ENCODE measurements around the gene ZNF682. TPM values are rescaled to one million over a fixed set of nuclear protein-coding genes. Genes with fewer than 3 reads are reported as not detected.
"Not testable (repeated sequence)": the region's sequence is repeated elsewhere in the genome, so short reads cannot be mapped to it uniquely, and the experiment has no call there.

Gene ZNF682
- 1.1 TPM for total RNA-seq

GRCh38 chr19:20039203-20039723 lies at the start of gene ZNF682:
Gene ZNF682 (minus strand): TSS chr19:20039505. CDS start chr19:20039345, 160 bp downstream.
- H3K4me1 ChIP-seq, result peaks cover 0 to 6% of the 10 kb centered on the region in 2 donors
- intact Hi-C loops (cut with DNase I), result loop anchor here (1.0 to 5.0 kb wide), 5 partner anchors 13 to 377 kb away; partner anchors contain the start of genes ATP13A1, ZNF486 and ZNF93
- TF ChIP-seq CTCF (IDR thresholded peaks at IDR 0.05), result no peak
- H3K4me3 ChIP-seq, result peak within 1 kb of the TSS; percentile 75 to 82
- H3K27me3 ChIP-seq, result no peaks in the 10 kb centered on the region
- peak within 1 kb of the TSS; percentile 45 to 51 for H3K27ac ChIP-seq
- H3K9me3 ChIP-seq, result no peaks in the 10 kb centered on the region
- H3K36me3 ChIP-seq, result no peaks in the 10 kb centered on the region
- peak; percentile 89 to 98 for DNase-seq (ENCODE audit: low spot score in 2 of 2)

- intact Hi-C loops (cut with DNase I); H3K27me3 ChIP-seq; H3K4me1 ChIP-seq; H3K9me3 ChIP-seq; H3K36me3 ChIP-seq; H3K27ac ChIP-seq; DNase-seq (ENCODE audit: low spot score in 2 of 2); H3K4me3 ChIP-seq: not testable (repeated sequence)
Measured at GRCh38 chr19:20082876-20083275, 43.6 kb upstream of the ZNF682 start.

GRCh38 chr19:20082232-20082833 lies 43.0 kb upstream of the ZNF682 start:
- H3K27me3 ChIP-seq; H3K27ac ChIP-seq; H3K9me3 ChIP-seq; H3K4me3 ChIP-seq; H3K4me1 ChIP-seq; DNase-seq (ENCODE audit: low spot score in 2 of 2); H3K36me3 ChIP-seq; intact Hi-C loops (cut with DNase I): not testable (repeated sequence)

- no peaks in the 10 kb centered on the region for H3K9me3 ChIP-seq
- peaks cover 0 to 3% of the 10 kb centered on the region in 2 donors for H3K4me1 ChIP-seq
- no peak overlapping the region for H3K27ac ChIP-seq
- H3K4me3 ChIP-seq, result no peak overlapping the region
- no peaks in the 10 kb centered on the region for H3K36me3 ChIP-seq
- H3K27me3 ChIP-seq, result no peaks in the 10 kb centered on the region
- DNase-seq (ENCODE audit: low spot score in 2 of 2), result no peak
- no peak for TF ChIP-seq CTCF (IDR thresholded peaks at IDR 0.05)
- intact Hi-C loops (cut with DNase I), result no loop called here
Measured at GRCh38 chr19:20080656-20081055, 41.4 kb upstream of the ZNF682 start.

- peaks cover 0 to 3% of the 10 kb centered on the region in 2 donors for H3K4me1 ChIP-seq
- no peaks in the 10 kb centered on the region for H3K36me3 ChIP-seq
- no peak overlapping the region for H3K27ac ChIP-seq
- H3K27me3 ChIP-seq, result no peaks in the 10 kb centered on the region
- intact Hi-C loops (cut with DNase I), result loop anchor here (2.0 to 5.0 kb wide), 2 partner anchors 88 to 215 kb away; partner anchors contain the start of genes ZNF253 and ZNF486
- no peak for DNase-seq (ENCODE audit: low spot score in 2 of 2)
- no peak for TF ChIP-seq CTCF (IDR thresholded peaks at IDR 0.05)
- no peaks in the 10 kb centered on the region for H3K9me3 ChIP-seq
- H3K4me3 ChIP-seq, result peak overlapping the region in 1 of 2 donors; percentile 71
Measured at GRCh38 chr19:20079476-20079875, 40.2 kb upstream of the ZNF682 start.

GRCh38 chr19:20078581-20079031 lies 39.3 kb upstream of the ZNF682 start:
- peak overlapping the region; percentile 68 to 71 for H3K4me3 ChIP-seq
- intact Hi-C loops (cut with DNase I), result loop anchor here (1.0 to 5.0 kb wide), 3 partner anchors 39 to 214 kb away; partner anchors contain the start of genes ZNF253, ZNF486 and ZNF682
- no peak for TF ChIP-seq CTCF (IDR thresholded peaks at IDR 0.05)

More at GRCh38 chr19:20078581-20079031, 39.3 kb upstream of the ZNF682 start:
- no peaks in the 10 kb centered on the region for H3K36me3 ChIP-seq
- peak in 1 of 2 donors; percentile 65 for DNase-seq (ENCODE audit: low spot score in 2 of 2)
- no peaks in the 10 kb centered on the region for H3K9me3 ChIP-seq
- H3K27ac ChIP-seq, result peak overlapping the region in 1 of 2 donors; percentile 54
- H3K4me1 ChIP-seq, result peaks cover 0 to 3% of the 10 kb centered on the region in 2 donors
- H3K27me3 ChIP-seq, result no peaks in the 10 kb centered on the region

All from ascending aorta (tissue), 2 donors.